GM23248 (cell line): ENCODE data around the gene GAGE10.

ENCODE experiments used
- EZH2 ChIP-seq: fragments of 200-600 bp; sonication (generic); IDR thresholded peaks from 2 replicates; pipeline ENCODE4 v1.6.1; 2018; ENCODE audit warnings: antibody characterized with exemption, mild to moderate bottlenecking; ENCODE audit not compliant: insufficient read depth, poor library complexity, severe bottlenecking
- EZH2phosphoT487 ChIP-seq: fragments of 200-600 bp; sonication (generic); IDR thresholded peaks from 2 replicates; pipeline ENCODE4 v1.6.1; 2018; ENCODE audit warnings: antibody characterized with exemption, moderate library complexity, mild to moderate bottlenecking, low read depth; ENCODE audit not compliant: insufficient read depth

DNA sequence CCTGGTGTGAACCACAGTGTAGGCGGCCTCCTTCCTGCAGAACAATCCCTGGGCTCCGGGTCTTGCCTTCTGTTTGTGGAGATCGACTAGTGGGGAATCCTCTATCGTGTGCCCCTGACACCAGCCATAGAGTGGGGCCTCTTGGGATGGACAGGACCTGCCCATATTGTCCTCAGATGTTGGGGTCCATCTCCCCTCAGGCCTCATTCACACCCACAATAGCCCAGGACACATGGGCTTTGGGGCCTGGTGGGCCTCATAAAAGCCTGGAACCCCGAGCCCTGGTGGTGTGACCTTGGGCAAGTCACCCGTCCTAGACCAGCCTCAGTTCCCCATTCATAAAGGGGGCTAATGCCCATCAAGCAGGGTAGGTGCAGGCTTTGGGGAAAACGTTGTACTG is 13.2 kb upstream of the GAGE10 start:
- TF ChIP-seq EZH2 (no peak), EZH2phosphoT487 (no peak)
